ENCODE results near the gene HYAL3.

- TF ChIP-seq CTCF (IDR thresholded peaks at IDR 0.05) = no peak
- TF ChIP-seq POLR2A (IDR thresholded peaks at IDR 0.05) = no peak
- TF ChIP-seq POLR2AphosphoS5 (IDR thresholded peaks at IDR 0.05) = no peak
These were observed 18.1 kb upstream of the HYAL3 start for GRCh38 chr3:50317300-50317699.

Measured in prostate gland (tissue), 2 donors.